Measurements from ENCODE around the gene MGMT. TPM values are rescaled to one million over a fixed set of nuclear protein-coding genes. Genes with fewer than 3 reads are reported as not detected.

MGMT gene
- total RNA-seq, 1 donor from 2014 or later, result 19.4 TPM

DNA sequence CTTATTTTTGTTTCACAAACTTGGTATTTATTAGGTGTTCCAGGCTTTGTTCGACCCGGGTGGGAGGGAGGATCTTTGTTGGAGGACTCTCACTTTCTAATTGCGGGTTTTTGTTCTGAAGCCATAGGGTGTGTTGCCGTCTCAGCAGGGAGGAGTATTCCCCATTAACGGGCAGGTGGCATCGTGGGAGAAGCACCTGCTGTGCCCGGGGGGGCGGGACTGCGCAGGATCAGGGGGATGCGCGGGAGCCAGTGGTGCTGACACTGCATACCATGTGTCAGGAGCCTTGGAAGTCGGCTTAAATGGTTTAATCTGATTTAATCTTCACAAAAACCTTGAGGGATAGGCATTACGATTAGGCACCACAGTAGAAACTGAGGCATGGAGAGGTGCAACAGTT, 113.0 kb downstream of the MGMT start:
- ATAC-seq, result no peak
- no peaks in the 10 kb centered on the region for H3K36me3 ChIP-seq
- no peak overlapping the region for H3K4me3 ChIP-seq
- intact Hi-C loops (cut with DNase I), result no loop called here
- TF ChIP-seq, protein P1, sequence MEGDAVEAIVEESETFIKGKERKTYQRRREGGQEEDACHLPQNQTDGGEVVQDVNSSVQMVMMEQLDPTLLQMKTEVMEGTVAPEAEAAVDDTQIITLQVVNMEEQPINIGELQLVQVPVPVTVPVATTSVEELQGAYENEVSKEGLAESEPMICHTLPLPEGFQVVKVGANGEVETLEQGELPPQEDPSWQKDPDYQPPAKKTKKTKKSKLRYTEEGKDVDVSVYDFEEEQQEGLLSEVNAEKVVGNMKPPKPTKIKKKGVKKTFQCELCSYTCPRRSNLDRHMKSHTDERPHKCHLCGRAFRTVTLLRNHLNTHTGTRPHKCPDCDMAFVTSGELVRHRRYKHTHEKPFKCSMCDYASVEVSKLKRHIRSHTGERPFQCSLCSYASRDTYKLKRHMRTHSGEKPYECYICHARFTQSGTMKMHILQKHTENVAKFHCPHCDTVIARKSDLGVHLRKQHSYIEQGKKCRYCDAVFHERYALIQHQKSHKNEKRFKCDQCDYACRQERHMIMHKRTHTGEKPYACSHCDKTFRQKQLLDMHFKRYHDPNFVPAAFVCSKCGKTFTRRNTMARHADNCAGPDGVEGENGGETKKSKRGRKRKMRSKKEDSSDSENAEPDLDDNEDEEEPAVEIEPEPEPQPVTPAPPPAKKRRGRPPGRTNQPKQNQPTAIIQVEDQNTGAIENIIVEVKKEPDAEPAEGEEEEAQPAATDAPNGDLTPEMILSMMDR (IDR thresholded peaks at IDR 0.05), result no peak
- no peak overlapping the region for H3K27ac ChIP-seq
- no peaks in the 10 kb centered on the region for H3K4me1 ChIP-seq
- H3K9me3 ChIP-seq, result no peaks in the 10 kb centered on the region
- H3K27me3 ChIP-seq, result no peaks in the 10 kb centered on the region
- no peak for DNase-seq

DNA sequence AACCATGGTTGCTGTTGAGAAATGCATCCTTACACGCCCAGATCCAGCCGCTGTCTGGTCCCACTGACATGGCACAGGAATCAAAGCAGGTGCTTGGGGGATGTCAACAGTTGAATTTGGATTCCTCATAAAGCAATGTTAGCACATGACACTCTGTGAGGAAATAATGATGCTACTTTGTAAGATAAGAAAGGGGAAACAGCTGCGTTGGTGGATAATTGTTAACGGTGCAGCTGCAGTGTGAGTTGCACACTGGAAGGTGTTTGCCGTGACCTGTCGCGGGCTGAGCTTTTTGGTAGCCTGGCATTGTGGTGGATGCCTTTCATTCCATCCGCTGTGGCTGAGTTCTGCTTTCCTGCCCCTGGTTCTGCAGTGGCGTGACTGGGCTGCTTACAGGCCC, 113.9 kb downstream of the MGMT start:
- Histone ChIP-seq H3K9me3 (peaks cover 4% of the 10 kb centered on the region), H3K4me3 (no peak overlapping the region), H3K4me1 (no peaks in the 10 kb centered on the region), H3K27me3 (no peaks in the 10 kb centered on the region), H3K36me3 (no peaks in the 10 kb centered on the region), H3K27ac (no peak overlapping the region)
- intact Hi-C loops (cut with DNase I), result no loop called here
- TF ChIP-seq, protein P1 (IDR thresholded peaks at IDR 0.05), result no peak
- DNase-seq (no peak), ATAC-seq (no peak)

DNA sequence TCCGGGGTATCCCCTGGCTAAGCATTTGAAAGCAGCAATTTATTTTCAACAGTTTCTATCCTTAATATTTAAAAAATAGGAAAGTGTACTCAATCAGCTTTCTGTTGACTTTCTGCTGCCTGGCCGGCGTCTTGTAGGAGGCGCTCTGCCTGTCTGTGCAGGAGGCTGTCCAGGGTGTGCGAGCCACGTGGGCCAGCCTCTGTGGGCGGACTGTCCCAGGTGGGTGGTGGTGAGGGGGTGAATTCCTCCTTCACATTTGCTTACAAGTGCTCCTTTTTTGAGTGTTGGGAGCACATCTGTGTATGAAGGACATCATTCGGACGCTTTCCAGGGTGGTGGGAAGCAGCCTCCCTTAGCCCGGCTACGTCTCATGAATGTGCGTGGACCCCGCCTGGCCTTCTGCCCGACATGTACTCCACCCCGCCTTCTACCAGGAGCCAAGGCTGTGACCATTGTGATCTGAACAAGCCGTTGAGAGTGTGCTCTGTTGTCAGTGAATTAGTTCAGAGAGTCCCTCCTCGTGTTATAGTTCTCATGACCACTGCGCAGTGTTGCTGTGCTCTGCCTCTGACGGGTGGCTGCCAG, 114.9 kb downstream of the MGMT start:
- Histone ChIP-seq H3K27ac (no peak overlapping the region), H3K9me3 (peaks cover 14% of the 10 kb centered on the region), H3K27me3 (no peaks in the 10 kb centered on the region), H3K36me3 (no peaks in the 10 kb centered on the region), H3K4me1 (no peaks in the 10 kb centered on the region), H3K4me3 (no peak overlapping the region)
- intact Hi-C loops (cut with DNase I), result no loop called here
- DNase-seq (no peak), ATAC-seq (no peak)
- TF ChIP-seq, protein P1 (IDR thresholded peaks at IDR 0.05), result no peak

DNA sequence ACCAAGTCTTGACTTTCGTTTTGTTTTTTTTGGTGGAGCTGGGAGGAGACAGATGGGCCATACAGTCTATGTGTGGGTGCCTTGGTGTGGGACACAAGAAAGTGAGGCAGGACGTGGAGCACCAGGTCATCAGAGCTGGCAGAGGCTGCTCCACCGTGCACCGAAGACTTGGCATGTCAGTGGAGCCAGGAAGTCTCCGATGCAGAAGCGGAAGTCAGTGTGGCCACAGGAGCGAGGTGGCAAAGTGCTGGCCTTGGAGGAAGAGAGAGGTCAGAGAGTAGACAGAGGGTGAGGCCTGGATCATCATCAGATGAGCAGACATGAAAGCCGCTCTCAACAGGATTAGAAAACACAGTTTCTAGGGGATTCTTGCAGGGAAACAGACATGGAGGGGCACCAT, 116.8 kb downstream of the MGMT start:
- TF ChIP-seq, protein P1 (IDR thresholded peaks at IDR 0.05), result no peak
- H3K27ac ChIP-seq, result no peak overlapping the region
- no peak for DNase-seq
- ATAC-seq, result no peak
- peaks cover 23% of the 10 kb centered on the region for H3K9me3 ChIP-seq
- H3K27me3 ChIP-seq, result no peaks in the 10 kb centered on the region
- intact Hi-C loops (cut with DNase I), result no loop called here
- H3K4me3 ChIP-seq, result no peak overlapping the region
- H3K4me1 ChIP-seq, result no peaks in the 10 kb centered on the region
- H3K36me3 ChIP-seq, result no peaks in the 10 kb centered on the region

DNA sequence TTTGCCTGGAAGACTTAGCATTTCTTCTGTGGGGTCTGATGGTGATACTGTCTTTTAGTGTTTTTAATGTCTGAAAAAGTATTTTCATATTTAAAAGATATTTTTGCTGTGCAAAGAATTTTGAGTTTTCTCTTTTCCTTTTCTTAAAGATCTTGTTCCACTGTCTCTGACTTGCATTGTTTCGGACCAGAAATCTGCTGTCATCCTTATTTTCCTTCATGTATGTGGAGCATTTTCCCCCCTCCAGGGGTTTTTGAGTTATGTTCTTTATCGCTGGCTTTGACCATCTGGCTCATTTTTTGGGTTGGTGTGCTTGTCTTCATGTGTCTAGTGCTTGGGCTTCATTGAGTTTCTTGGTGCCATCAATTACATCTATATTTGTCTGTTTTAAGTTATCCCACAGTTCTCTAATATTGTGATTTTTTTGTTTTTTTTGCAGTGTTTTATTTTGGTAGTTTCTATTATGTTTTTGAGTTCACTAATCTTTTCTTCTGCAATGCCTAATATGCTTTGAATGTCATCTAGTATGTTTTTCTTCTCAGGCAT, 119.9 kb downstream of the MGMT start:
- DNase-seq, result no peak
- intact Hi-C loops (cut with DNase I), result no loop called here

More for the DNA sequence above, 119.9 kb downstream of the MGMT start:
- TF ChIP-seq, protein P1 (IDR thresholded peaks at IDR 0.05), result no peak
- no peaks in the 10 kb centered on the region for H3K4me1 ChIP-seq
- no peak overlapping the region for H3K4me3 ChIP-seq
- no peaks in the 10 kb centered on the region for H3K27me3 ChIP-seq
- no peaks in the 10 kb centered on the region for H3K36me3 ChIP-seq
- ATAC-seq, result no peak
- no peak overlapping the region for H3K27ac ChIP-seq
- H3K9me3 ChIP-seq, result peaks cover 23% of the 10 kb centered on the region
